Measurements from ENCODE around the gene GABARAPL1.

Gene GABARAPL1

DNA sequence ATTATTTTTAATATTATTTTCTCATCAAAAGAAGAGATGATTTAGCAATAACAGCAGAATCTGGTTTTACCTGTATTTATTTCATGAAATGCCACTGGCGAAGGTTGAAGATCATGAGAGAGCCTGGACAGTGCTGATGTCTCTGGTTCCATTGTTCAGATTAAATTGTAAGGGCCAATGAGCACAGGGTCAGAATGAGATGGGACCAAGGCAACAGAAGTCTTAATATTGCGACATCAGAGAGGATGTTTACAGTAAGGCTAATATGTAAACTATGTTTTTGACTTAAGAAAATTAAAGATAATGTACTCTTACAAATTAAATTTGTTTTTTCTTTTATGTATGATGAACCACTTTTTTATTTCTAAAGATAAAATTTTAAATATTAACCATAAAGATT is 59.8 kb downstream of the GABARAPL1 start:
- no peak for TF ChIP-seq ZNF274 (IDR thresholded peaks at IDR 0.05; ENCODE audit: low read depth, low read length)
- H3K4me3 ChIP-seq (ENCODE audit: low read length), result no peak overlapping the region

Measured in GM08714 (cell line).